ENCODE measurements around the gene RABL6.

GRCh38 chr9:136876476-136876875, 68.7 kb downstream of the RABL6 start:
- no peak for TF ChIP-seq CTCF (IDR thresholded peaks at IDR 0.05)
- no peak for TF ChIP-seq POLR2A (IDR thresholded peaks at IDR 0.05)
